Measurements from ENCODE around the gene COX4I2. TPM values are rescaled to one million over a fixed set of nuclear protein-coding genes. Genes with fewer than 3 reads are reported as not detected.

The COX4I2 gene
- total and polyA plus RNA-seq, 2 of the 8 experiments (the other 6 are each of a cell fraction or from before 2014, with no cell fraction given) = 0.26 TPM; not detected in 1

- no peak for TF ChIP-seq CHD7 (IDR thresholded peaks at IDR 0.05; ENCODE audit: insufficient replicate concordance, low read length)
- TF ChIP-seq JUND (IDR thresholded peaks at IDR 0.05; ENCODE audit: low read length) = no peak
- TF ChIP-seq TAF7 (optimal IDR thresholded peaks at IDR 0.05; ENCODE audit: borderline replicate concordance, low read depth, low read length) = no peak
- TF ChIP-seq YY1 (IDR thresholded peaks at IDR 0.05; ENCODE audit: low read depth, low read length) = no peak
- no peak for TF ChIP-seq EP300 (IDR thresholded peaks at IDR 0.05; ENCODE audit: borderline replicate concordance in 1 of 2, low read depth in 2 of 2, low read length in 2 of 2)
- no peak for TF ChIP-seq GTF2F1 (IDR thresholded peaks at IDR 0.05; ENCODE audit: borderline replicate concordance, low read depth, low read length)
- no peak for TF ChIP-seq CHD2 (IDR thresholded peaks at IDR 0.05; ENCODE audit: low read length)
- no peak for TF ChIP-seq ASH2L (IDR thresholded peaks at IDR 0.05; ENCODE audit: low read length)
- TF ChIP-seq KDM4A (IDR thresholded peaks at IDR 0.05; ENCODE audit: low read depth, low read length, severe bottlenecking) = no peak
- no peak for TF ChIP-seq SIRT6 (IDR thresholded peaks at IDR 0.05; ENCODE audit: low read length)
- TF ChIP-seq POU5F1 (IDR thresholded peaks at IDR 0.05; ENCODE audit: low read depth, low read length) = no peak
- no peak for TF ChIP-seq MAX (IDR thresholded peaks at IDR 0.05)
These were observed 7.0 kb downstream of the COX4I2 start (continued) for GRCh38 chr20:31644701-31645100.

All from H1 (cell line).